Prostate gland (tissue), 2 donors: ENCODE measurements around the gene TBC1D24.
"Not testable (repeated sequence)": the region's sequence is repeated elsewhere in the genome, so short reads cannot be mapped to it uniquely, and the experiment has no call there.

Experiments used
- POLR2AphosphoS5 ChIP-seq: sonication (generic); formaldehyde crosslinking; IDR thresholded peaks from one replicate; pipeline ENCODE4 v1.6.1; 2017; ENCODE audit warnings: antibody characterized with exemption
- TF ChIP-seq, protein P1 (sequence below), 4 experiments: fragments of 200-600 bp in 2 of 4; fragments of 450-650 bp in 2 of 4; sonication (generic) in 2 of 4; IDR thresholded peaks; 1 replicate in 3 of 4; 2 replicates in 1 of 4; pipeline ENCODE4 v1.5.1; 2016 to 2019; ENCODE audit warnings: antibody characterized with exemption in 4 of 4, mild to moderate bottlenecking in 2 of 4, moderate library complexity in 2 of 4

DNA sequence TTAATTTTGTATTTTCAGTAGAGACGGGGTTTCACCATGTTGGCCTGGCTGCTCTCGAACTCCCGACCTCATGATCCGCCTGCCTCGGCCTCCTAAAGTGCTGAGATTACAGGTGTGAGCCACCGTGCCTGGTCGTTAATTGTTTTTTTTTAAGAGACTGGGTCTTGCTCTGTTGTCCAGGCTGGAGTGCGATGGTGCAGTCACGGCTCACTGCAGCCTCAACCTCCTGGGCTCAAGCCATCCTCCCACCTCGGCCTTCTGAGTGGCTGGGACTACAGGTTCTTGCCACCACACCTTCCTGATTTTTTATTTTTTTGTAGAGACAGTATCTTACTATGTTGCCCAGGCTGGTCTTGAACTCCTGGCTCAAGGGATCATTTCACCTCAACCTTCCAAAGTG, 5.1 kb downstream of the TBC1D24 start:
- TF ChIP-seq, protein P1, sequence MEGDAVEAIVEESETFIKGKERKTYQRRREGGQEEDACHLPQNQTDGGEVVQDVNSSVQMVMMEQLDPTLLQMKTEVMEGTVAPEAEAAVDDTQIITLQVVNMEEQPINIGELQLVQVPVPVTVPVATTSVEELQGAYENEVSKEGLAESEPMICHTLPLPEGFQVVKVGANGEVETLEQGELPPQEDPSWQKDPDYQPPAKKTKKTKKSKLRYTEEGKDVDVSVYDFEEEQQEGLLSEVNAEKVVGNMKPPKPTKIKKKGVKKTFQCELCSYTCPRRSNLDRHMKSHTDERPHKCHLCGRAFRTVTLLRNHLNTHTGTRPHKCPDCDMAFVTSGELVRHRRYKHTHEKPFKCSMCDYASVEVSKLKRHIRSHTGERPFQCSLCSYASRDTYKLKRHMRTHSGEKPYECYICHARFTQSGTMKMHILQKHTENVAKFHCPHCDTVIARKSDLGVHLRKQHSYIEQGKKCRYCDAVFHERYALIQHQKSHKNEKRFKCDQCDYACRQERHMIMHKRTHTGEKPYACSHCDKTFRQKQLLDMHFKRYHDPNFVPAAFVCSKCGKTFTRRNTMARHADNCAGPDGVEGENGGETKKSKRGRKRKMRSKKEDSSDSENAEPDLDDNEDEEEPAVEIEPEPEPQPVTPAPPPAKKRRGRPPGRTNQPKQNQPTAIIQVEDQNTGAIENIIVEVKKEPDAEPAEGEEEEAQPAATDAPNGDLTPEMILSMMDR (IDR thresholded peaks at IDR 0.05), result not testable (repeated sequence)
- TF ChIP-seq POLR2AphosphoS5, result not testable (repeated sequence)
